HG03378 (cell line): ENCODE data around the gene ZFAND2A.
"Not testable (repeated sequence)": the region's sequence is repeated elsewhere in the genome, so short reads cannot be mapped to it uniquely, and the experiment has no call there.

Experiments
- ATAC-seq: cut with Tn5 transposase; IDR thresholded peaks from one replicate; pipeline ENCODE4 v1.9.1; 2021; ENCODE audit warnings: mild to moderate bottlenecking, moderate library complexity; ENCODE audit not compliant: unreplicated experiment

ZFAND2A gene

GRCh38 chr7:1159891-1160669 is at the start of gene ZFAND2A:
TSS of gene ZFAND2A (minus strand) at chr7:1160196. CDS start at chr7:1158212, 1,984 bp downstream.
- ATAC-seq = peak; percentile 69

- no peak for ATAC-seq
Observed at GRCh38 chr7:1209097-1209496, 49.1 kb upstream of the ZFAND2A start.

GRCh38 chr7:1205742-1206141 is 45.7 kb upstream of the ZFAND2A start:
- ATAC-seq = not testable (repeated sequence)

- no peak for ATAC-seq
Observed at GRCh38 chr7:1204460-1205140, 44.6 kb upstream of the ZFAND2A start.

- not testable (repeated sequence) for ATAC-seq
Observed at GRCh38 chr7:1202914-1203313, 42.9 kb upstream of the ZFAND2A start.

GRCh38 chr7:1201916-1202315 is 41.9 kb upstream of the ZFAND2A start:
- no peak for ATAC-seq

- ATAC-seq = no peak
Observed at GRCh38 chr7:1200045-1200444, 40.0 kb upstream of the ZFAND2A start.

- no peak for ATAC-seq
Observed at GRCh38 chr7:1197997-1198625, 38.1 kb upstream of the ZFAND2A start.

GRCh38 chr7:1196950-1197349 is 37.0 kb upstream of the ZFAND2A start:
- ATAC-seq = no peak

GRCh38 chr7:1196441-1196840 is 36.4 kb upstream of the ZFAND2A start:
- not testable (repeated sequence) for ATAC-seq

- no peak for ATAC-seq
Observed at GRCh38 chr7:1193593-1194424, 33.8 kb upstream of the ZFAND2A start.

GRCh38 chr7:1192171-1192676 is 32.2 kb upstream of the ZFAND2A start:
- no peak for ATAC-seq

GRCh38 chr7:1189986-1190772 is 30.2 kb upstream of the ZFAND2A start:
- ATAC-seq = no peak

GRCh38 chr7:1188720-1189294 is 28.8 kb upstream of the ZFAND2A start:
- ATAC-seq = no peak

- ATAC-seq = no peak
Observed at GRCh38 chr7:1187127-1187526, 27.1 kb upstream of the ZFAND2A start.

GRCh38 chr7:1181640-1182039 is 21.6 kb upstream of the ZFAND2A start:
- no peak for ATAC-seq

GRCh38 chr7:1181031-1181430 is 21.0 kb upstream of the ZFAND2A start:
- ATAC-seq = no peak

- no peak for ATAC-seq
Observed at GRCh38 chr7:1176891-1177373, 16.9 kb upstream of the ZFAND2A start.
